HG02678 (cell line): Measurements from ENCODE around the gene TUBGCP3.

Source experiments
- ATAC-seq: cut with Tn5 transposase; IDR thresholded peaks from one replicate; pipeline ENCODE4 v1.9.1; 2021; ENCODE audit warnings: mild to moderate bottlenecking, moderate library complexity; ENCODE audit not compliant: unreplicated experiment

TUBGCP3 gene

DNA sequence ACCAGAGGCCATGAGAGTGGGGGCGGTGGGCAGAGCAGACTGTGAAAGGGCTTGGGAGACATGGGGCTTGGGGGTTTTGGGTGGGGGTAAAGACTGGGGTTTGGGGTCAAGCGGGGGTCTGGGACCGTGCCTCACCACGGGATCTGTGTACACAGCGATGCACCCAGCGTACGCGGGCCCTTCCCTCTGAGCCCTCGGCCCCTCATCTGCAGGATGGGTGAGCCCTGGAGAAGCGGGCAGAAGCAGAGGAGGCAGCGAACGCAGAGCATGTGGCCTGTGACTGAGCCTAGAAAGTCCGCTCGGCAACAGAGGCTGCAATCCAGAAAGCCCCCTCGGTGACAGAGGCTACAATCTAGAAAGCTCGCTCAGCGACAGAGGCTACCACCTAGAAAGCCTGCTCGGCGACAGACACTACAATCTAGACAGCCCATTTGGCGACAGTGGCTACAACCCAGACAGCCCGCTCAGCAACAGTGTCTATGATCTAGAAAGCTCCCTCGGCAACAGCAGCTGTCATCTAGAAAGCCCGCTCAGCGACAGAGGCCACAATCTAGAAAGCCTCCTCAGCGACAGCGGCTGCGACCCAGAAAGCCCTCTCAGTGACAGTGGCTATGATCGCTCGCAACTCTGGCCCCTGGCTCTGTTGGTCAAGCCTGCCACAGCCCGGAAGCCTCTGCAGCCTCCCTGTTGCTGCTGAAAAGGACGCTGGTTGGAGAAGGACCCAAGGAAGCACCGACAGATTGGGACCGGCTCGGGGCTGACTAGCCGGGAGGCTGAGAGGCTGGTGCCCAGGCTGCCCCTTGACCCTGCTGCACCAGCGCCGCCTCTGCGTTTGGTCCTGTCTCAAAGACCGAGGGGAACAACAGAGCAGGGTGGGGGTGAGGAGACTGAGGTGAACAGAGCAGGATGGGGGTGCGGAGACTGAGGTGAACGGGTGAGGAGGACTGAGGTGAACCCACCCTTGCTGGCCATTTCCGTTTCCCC is 143.2 kb downstream of the TUBGCP3 start:
- ATAC-seq: no peak

GRCh38 chr13:112443995-112444311 is 144.0 kb downstream of the TUBGCP3 start:
- ATAC-seq: peak; percentile 63

DNA sequence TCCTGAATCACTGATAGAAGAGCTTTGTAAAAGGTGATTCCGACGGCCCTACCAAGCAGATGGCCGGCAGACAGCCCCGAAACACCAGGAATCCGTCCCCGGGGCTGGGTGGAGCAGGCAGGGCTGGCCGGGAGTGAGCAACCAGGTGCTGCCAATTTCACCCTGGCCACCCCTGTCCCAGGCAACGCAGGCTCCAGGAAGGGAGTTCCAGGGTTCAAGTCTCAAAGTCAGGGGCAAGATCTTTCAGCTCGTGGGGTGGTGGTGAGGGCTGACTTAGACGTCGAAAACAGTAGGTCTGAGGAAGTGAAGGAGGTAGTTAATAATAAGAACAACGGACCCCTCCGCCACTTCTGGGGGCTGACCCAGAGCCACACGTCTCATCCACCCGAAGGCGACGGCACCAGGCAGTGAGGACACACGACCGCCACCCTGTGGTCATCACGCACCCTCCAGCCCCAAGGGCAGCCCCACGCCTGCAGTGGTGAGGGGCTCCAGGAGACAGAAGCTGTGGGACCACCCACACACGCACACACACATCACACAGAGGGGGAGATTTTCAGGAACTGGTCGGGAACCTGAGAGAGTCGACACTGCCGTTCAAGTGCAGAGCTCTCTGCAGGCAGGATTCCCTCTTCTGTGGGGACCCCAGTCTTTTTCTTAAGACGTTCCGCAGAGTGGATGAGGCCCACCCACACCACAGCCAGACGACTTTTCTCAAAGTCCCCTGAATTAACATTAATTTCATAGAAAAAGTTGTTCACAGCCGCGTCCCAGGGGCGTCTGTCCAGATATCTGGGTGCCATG is 144.6 kb downstream of the TUBGCP3 start:
- no peak for ATAC-seq

- ATAC-seq: no peak
These were observed 145.4 kb downstream of the TUBGCP3 start for GRCh38 chr13:112442483-112443090.

DNA sequence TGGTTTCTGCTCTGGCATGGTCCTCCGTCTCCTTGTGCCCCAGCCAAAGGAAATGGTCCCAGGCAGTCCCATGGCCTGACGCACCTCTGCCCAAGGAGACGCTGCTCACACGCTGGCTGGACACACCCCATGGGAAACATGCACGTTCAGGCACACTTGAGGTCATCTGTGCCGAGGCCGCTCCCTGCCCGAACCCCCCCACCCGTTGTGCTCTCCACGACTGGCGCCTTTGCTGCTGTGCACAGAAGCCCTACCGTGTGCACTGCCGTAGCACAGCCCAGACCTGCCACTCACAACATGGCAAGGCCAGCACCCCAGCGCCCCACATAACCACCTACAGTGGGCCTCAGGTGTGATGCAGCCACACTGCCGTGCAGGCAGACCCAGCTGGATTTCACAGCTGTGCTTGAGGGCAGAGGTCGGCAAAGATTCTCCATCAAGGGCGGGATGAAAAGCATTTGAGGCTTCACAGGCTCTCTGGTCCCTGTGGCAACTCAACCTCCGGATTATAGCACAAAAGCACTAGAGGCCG is 146.1 kb downstream of the TUBGCP3 start:
- ATAC-seq: no peak

- ATAC-seq: no peak
These were observed 146.7 kb downstream of the TUBGCP3 start for GRCh38 chr13:112441226-112441625.

DNA sequence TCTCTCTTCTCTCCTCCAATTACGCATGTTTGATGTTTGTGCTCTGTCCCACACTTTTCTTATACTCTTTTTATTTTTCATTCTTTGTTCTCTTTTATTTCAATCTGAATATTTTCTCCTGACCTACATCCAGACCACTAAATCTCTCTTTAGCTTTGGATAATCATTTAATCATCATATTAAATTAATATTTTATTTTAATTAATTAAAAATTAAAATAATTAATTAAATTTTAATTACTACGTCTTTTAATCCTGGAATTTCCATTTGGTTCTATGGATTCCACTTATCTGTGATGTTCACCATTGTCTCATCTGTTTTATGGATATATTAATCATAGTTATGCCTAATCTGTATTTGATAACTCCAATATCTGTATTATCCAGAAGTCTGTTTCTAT is 149.4 kb downstream of the TUBGCP3 start:
- ATAC-seq: no peak

GRCh38 chr13:112438094-112438493 is 149.9 kb downstream of the TUBGCP3 start:
- ATAC-seq: no peak

- no peak for ATAC-seq
These were observed 152.0 kb downstream of the TUBGCP3 start for GRCh38 chr13:112435973-112436372.
